RKO (cell line): ENCODE measurements around the gene ADRA2C.

Experiments
- DNase-seq: peaks from one replicate; pipeline ENCODE4 v3.0.0-alpha.2; 2016; ENCODE audit warnings: low spot score

Gene ADRA2C

DNA sequence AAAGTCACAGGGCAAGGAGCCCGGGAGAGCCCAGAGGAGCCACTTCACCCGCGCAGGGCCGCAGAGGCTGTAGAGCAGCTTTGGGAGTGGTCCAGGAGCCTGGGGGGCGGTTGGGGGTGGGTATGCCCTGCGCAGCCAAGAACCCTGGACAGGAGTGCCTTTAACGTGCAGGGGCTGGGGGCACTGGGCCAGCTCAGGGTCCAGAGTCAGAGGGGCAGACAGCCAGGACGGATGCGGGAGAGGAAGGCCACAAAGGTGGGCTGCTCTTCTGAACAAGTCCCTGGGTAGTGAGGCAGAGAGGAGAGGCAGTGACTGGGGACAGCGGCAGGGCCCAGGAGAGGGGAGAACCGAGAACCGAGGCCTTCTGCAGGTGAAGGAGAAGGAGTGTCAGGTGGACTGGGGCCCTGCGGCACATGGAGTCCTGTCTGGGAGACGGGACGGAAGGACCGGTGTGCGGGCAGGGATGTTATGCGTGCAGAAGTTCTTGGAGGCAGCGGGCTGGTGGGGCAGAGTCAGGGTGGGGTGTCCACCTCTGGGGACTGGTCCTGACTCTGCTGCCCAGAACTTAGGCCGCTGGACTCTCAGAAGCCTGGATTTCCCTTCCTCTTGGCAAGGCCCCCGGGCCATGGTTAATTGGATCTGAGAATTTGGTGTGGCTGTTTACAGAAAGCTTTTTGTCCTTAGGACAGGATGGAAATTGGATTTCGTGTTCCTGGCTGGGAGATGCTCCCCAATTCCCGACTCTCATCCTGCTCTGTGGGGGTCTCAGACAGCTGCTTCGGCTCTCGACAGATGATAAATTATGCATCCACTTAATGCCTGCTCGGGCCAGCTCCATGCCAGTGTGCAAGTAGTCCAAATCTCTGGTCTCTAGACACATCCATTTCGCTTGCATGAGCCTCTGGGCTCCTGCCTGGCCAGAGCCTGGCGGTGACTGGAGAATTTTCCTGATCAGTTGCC, 31.9 kb downstream of the ADRA2C start:
- DNase-seq = no peak

DNA sequence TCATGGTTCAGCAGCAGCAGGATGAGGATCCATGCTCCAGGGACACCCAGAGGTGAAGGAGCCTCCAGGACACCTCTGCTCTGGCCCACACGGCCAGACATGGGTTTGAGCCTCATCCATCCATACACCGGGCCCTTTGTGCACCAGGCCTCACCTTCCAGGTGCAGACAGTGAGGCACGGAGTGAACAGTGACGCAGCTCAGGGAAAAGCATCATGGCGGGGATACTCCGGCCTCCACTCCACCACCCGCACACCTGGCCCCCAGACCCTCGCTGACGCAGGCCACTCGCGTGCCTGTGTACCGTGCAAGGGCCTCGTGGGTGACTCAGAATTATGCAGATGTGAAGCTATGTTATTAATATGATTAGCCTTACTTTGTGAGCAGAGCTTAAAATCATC, 33.3 kb downstream of the ADRA2C start:
- DNase-seq = no peak

DNA sequence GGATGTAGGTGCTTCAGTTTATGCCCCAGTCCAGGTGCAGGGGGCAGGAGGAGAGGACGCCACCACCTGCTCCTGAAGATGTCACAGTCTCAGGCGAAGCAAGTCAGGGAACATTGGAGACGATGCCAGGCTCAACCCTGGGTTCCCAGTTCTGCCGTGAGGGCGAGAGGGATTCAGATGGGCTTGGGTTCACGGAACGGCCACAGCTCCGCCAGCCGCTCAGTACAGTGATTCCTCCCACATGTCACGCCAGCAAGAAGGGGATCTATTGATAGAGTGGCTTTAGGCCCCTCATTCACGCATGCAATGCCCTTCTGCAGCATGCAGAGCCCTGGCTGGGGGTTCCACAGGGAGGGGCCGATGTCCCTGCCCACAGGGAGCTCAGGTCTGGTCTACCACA, 34.2 kb downstream of the ADRA2C start:
- no peak for DNase-seq

DNA sequence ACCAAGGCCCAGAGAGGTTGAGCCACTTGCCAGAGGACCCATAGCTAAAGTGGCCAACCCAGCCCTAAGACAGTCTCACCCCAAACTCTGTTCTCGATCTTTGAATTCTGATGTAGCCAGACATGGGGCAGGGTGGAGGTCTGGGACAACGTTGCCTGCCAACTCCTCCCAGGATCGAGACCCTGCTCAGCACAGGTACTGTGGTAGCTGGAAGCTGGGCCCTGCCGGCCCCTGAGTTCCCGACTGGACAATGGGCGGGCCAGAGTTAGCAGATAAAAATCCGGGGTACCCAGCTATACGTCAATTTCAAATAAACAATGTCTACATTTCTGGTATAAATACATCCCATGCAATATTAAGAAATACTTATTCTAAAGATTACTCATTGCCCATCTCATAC, 35.3 kb downstream of the ADRA2C start:
- no peak for DNase-seq

DNA sequence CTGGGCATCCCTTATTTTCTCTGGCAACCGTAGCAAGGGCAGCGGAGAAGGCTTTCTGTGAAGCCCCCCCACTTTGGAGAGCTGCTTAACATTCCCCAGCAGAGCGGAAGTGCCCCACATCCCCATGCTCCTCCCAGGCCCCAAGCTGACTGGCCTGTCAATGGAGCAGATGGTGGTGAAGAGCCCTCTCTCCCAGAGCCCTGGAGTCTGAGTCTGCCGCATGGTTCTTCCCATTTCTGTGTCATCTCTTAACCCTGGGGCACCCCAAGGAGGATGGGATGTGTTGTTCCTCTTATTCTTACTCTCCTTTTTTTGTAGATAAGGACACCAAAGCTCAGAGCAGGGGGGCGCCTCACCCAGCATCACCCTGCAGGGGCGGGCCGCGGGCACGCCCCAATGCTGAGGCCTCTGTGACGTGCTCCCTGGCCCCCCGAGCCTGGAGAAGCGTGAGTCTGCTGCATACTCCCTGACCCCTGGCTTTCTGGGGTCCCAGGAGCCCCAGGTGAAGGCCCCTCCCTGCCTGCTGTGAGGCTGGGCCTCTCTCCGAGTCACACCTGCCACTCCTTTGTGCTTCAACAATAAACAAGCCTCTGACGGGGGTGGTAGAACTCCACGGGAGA, 35.9 kb downstream of the ADRA2C start:
- DNase-seq = no peak

DNA sequence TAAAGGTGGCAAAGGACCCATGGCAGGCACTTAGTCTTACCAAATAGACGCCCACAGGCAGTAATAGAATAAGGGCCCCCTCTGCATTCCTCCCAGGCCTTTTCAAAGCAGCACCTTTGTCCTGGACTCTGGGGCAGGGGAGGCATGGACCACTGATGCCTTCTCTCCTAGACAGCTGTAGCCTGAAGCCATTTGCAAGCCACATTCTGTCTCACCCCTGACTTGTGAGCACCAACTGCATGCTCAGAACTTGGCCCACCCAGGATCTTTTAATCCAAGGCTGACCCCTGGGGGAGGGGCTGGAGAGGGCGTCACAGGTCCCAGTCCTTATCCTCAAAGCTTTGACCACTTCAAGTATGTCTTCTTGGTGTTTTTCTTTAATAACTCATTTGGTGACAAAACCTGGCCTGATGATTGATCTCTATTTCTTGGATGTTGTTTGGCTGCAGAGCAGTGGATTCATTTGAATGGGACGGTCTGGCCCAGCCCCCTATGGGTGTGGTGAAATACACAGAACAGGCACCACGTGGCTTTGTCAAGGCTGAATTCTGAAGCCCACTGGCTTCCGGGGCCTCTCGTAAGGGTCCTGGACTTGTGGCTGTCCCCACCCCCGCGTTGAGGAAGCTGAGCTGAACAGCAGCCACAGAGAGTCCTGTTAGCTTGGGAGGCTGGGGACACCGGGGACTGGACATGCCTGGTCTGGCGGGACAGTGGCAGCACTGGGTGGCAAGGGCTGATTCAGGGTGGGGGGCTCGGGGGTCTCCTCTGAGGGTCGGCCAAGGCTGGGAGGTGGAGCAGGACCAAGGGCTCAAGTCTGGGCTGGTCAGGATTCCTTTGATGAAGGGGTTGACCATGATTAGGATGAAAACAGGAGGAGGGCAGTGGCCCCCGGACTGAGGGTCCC, 36.6 kb downstream of the ADRA2C start:
- no peak for DNase-seq

DNA sequence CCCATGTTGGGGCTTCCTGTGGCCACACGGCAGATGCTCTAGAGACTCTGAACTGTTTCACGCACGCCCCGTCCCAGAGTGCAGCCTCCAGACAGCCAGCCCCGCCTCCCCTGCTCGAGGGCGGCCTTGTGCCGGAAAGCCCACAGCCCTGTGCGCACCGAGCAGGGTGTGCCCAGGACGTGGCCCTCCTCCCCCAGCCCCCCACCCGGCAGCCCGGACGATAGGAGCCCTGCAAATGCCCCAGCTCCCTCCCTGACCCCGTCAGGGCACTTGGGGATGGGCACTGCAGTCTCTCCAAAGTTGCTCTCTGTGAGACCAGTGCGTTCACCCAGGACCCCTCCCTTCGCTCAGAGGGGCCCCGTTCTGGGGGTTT, 37.3 kb downstream of the ADRA2C start:
- DNase-seq = no peak

DNA sequence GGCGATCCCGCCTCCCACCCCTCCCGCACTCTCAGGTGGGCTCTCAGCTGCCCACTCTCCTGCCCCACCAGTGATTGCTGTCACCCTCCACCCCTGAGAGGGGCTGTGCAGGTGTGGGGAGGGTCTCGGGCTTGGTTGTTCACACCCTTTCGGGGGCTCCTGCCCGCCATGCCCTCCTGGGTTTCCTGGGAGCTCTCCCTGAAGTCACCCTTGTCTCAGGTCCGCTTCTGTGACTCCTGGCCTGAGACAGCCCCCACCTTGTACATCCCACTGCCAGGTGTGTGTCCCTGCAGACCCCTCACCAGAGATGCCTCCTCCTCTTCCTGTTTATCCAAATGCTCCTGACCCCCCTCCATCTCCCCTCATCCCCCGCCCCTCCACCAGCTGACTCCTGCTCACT, 37.8 kb downstream of the ADRA2C start:
- no peak for DNase-seq

DNA sequence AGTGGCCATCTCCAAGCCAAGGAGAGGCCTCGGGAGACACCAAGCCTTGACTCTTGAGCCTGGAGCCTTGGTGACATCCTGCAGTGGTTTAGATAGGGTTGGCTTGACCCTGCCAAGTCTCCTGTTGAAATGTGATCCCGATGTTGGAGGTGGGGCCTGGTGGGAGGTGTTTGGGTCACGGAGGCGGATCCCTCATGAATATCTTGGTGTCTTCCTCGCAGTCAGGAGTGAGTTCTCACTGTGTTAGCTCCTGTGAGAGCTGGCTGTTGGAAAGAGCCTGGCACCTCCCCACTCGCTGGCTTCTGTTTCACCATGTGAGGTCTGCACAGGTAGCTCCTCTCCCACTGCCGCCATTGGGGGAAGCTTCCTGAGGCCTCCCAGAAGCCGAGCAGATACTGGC, 38.8 kb downstream of the ADRA2C start:
- DNase-seq = no peak

DNA sequence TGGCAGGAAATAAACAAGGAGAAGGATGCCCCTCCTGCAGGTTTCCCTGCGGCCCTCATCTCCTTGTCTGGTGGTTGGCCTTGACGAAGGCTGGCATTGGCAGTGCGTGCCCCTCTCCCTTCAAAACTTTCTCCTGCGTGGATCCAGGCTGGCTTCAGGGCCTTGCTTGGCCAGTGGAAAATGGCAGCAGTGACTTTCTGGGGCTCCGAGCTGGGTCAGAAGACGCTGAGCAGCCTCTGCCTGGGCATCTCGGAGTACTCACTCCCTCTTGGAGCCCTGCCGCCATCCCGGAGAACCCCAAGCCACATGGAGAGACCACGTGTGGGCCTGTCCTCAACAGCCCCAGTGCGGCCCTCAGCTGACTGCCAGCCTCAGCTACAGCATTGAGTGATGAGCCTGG, 39.5 kb downstream of the ADRA2C start:
- DNase-seq = no peak

DNA sequence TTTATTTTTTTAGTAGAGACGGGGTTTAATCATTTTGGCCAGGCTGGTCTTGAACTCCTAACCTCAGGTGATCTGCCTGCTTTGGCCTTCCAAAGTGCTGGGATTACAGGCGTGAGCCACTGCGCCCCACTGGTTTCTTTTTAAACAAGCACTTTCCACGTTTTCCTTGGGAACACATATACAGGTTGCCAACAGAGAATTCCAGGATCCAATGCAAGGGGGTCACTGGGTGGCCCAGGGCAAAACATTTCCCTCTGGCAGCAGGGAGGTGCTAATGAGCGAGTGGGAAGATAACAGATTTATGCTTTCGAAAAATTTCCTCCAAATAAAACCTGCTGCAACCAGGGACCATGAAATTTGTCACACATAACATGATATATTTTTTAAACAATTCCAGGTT, 41.1 kb downstream of the ADRA2C start:
- no peak for DNase-seq

DNA sequence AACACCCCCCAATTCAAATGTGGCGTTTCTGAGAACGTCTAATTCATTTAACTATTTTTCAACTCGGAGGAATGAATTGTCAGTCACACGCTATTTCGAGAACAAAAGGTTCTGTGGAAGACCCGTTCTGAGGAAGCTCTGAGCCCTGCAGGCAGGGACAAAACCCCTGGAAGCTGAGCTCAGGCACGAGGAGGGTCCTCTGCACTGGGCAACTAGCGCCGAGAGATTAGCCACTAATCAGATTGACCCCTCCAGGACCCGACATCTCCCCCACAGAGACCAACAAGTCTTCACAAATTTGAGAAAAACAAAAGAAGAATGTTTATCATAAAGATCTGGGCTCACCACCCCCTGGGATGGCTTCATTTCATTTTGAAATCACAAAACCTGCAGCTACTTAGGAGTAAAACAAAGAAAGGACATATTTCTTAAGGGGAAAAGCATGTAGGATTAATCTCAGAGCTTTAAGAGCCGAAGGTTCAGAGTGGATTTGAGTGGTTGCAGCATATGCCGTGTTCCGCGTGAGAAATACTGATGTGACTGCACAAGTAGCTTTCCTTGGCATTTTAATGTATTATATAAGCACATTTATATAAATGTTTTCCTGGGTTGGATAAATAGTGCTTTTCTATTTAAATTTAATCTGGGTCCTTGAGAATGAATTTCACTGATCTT, 41.8 kb downstream of the ADRA2C start:
- no peak for DNase-seq

DNA sequence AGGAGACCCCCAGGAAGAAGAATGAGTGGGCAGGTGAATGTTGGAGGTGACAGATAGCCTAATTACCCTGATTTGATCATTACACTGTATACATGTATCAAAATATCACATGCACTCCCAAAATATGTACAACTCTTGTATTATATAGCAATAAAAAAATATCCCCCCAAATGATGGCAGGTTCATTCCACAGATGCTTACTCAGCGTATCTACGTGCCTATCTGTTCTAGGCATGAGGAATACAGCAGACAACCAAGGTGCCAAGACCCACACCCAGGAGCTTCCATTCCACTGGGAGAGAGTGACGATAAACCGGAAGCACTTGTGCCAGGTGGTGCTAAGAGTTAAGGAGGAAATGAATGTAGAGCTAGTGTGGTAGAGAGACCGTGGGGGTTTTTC, 42.4 kb downstream of the ADRA2C start:
- DNase-seq = no peak

DNA sequence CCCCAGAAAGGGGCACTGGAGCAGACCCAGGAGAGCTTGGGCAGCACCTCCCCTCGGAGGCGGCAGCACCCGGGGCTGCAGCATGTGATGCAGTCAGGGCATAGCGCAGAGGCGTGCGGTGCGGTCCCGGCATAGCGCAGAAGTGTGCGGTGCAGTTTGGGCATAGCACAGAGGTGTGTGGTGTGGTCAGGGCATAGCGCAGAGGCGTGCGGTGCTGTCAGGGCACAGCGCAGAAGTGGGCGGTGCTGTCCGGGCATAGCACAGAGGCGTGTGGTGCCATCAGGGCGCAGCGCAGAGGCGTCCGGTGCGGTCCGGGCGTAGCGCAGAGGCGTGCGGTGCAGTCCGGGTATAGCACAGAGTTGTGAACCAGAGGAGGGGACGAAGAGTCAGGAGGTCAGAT, 42.8 kb downstream of the ADRA2C start:
- no peak for DNase-seq

DNA sequence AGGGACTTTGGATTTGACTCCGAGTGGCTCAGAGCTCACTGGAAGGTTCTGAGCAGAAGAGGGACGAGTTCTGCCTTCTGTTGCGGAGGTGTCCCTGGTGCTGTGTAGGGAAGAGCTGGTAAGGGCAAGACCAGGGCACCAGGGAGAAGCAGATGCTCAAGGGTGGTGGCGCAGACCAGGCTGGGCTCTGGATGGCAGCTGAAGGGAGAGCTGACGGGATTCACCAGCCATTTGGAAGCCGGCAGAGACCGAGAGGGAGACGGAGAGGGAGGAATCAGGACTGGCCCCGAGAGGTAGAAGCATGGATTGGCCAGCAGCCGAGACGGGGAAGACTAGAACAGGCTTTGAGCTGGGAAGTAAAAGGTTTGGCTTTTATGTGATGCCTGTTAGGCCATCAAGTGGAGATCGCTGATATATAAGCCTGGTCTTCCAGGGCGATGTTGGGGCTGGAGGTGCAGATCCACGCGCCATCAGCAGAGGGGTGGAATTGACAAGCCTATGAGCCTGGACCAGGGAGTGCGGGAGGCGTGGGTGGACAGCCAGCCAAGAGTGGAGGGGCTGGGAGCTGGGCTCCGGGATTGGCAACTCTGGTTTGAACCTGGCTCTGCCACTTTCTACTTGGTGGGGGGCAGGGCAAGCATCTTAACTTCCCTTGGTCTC, 43.4 kb downstream of the ADRA2C start:
- DNase-seq = no peak

DNA sequence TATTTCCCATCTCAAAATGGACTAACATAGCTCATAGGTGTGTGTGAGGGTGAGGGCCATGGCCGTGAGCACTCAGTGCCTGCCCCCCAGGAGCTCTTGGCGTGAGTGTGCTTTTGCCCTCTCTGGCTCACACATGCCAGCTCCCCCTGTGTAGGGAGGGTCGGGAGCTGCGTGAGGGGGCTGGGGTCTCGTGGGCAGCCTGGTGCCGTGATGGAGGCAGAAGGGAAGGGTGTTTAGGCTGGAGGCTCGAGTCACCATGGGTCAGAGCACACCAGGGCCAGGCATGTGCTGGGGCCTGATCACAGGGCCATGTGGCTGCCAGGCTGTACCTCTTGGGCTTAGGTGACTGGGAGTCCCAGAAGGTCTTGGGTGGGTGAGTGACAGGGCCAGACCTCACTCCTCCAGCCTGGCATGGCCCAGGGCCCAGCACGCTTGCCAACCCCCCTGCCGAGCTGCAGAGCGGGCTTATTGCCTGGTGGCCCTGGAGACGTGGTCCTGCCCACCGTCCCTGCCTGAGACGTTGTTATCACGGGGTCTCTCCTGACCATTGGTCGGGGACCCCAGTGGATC, 44.0 kb downstream of the ADRA2C start:
- DNase-seq = no peak

DNA sequence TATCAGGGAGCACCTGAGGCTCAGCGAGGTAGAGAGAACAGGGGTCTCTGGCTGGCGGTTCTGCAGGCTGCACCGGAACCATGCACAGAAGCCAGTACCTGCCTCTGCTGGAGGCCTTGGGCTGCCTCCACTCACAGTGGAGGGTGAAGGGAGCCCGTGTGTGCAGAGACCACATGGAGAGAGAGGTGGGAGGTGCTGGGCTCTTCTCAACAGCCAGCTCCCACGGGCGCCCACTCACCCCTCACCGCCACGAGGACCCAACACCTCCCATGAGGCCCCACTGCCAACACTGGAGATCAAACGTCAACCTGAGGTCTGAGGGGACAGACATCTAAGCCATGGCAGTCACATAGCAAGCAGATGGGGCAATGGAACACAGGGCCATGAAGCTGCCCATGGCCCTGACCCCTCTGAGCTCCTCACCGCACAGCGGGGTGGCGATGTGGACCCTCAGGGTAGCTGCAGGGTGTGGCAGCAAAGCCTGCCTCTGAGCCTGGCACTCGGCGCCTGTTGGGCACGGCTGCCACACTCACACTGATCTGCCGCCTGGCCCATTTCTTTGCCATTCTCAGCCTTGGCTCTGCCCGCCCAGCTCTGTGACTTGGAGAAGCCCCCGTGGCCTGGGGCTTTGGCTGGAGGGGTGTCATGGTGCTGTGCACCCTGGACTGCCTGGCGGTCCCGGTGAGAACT, 44.8 kb downstream of the ADRA2C start:
- DNase-seq = no peak

DNA sequence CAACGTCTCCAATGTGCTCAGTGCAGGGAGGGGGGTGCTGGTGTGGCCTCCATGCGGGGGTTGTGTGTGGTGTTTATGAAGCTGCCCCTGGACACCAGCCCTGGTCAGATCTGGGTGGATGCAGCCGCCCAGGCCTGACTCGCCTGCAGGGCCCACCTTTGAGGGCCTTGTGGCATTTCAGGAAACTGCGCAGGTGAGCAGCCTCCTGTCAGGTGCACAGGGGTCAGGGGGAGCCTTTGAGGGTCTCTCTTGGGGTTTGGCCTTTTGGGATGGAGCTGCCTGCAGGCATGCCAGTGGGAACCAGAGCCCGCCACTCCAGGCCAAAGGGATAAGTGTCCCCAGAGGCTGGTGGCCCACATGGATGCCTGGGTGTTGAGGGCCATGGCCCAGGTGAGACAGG, 45.4 kb downstream of the ADRA2C start:
- no peak for DNase-seq

DNA sequence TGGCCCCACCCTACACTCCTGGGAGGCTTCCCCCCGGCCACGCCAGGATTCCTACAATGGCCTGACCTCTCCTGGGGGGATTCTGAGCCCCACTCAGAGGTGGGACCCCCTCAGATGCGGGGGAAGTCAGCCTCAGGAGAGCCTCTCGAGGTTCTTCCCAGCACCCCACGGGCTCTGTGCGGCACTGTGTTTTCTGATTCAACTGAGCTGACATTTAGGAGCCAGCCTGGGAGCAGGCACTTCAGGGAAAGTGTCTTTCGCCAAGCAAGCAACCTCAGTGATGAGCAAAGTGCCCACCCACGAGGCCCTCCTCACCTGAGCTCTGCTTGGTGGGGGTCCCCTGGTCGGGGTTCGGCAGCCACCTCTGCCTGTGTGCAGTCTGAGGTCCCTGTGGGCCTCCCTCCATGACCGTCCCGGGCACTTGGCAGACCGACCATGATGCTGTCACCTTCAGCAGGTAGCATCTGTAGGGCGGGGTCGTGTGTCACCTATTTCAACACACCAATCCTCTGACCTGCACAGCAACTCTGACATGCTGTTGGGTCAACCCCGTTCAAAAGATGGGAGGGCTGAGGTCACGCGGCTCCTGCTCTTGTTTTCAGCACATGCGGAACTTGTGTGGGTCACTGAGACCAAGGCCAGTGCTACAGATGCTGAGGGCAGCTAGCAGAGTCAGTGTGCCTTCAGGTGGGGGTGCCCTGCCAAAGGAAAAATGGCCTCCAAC, 46.2 kb downstream of the ADRA2C start:
- no peak for DNase-seq
